Testis (tissue), 2 donors: ENCODE measurements around the gene KCNJ10.

Source experiments
- CTCF ChIP-seq, 3 experiments: fragments of 450-650 bp in 2 of 3; fragments of 200-600 bp in 1 of 3; sonication (generic) in 1 of 3; IDR thresholded peaks; one replicate each; pipeline ENCODE4 v1.5.1; 2016 to 2019; ENCODE audit warnings: antibody characterized with exemption in 3 of 3, mild to moderate bottlenecking in 2 of 3, moderate library complexity in 1 of 3
- POLR2A ChIP-seq: fragments of 450-650 bp; IDR thresholded peaks from one replicate; pipeline ENCODE4 v1.6.1; 2017; ENCODE audit warnings: antibody characterized with exemption, mild to moderate bottlenecking, moderate library complexity

- TF ChIP-seq CTCF (IDR thresholded peaks at IDR 0.05) (no peak), POLR2A (no peak)
Measured at GRCh38 chr1:160090760-160091159, 20.8 kb upstream of the KCNJ10 start.
